Esophagus squamous epithelium (tissue), 4 donors: ENCODE results near the gene PGM2.

ENCODE experiments used
- CTCF ChIP-seq, 6 experiments: fragments of 450-650 bp in 4 of 6; fragments of 200-600 bp in 2 of 6; sonication (generic) in 2 of 6; IDR thresholded peaks; one replicate each; pipeline ENCODE4 v1.5.1; 2016 to 2019; ENCODE audit warnings: antibody characterized with exemption in 6 of 6, mild to moderate bottlenecking in 4 of 6, moderate library complexity in 4 of 6
- POLR2A ChIP-seq, 4 donors: fragments of 450-650 bp; IDR thresholded peaks; one replicate each; pipeline ENCODE4 v1.6.1; 2017; ENCODE audit warnings: antibody characterized with exemption in 4 of 4, mild to moderate bottlenecking in 4 of 4, moderate library complexity in 3 of 4

GRCh38 chr4:37858112-37858511 is 31.6 kb downstream of the PGM2 start:
- TF ChIP-seq CTCF (IDR thresholded peaks at IDR 0.05) (no peak), POLR2A (IDR thresholded peaks at IDR 0.05) (no peak)
